GM21723 (cell line): ENCODE measurements around the gene IQCK.

ENCODE experiments used
- ATAC-seq: cut with Tn5 transposase; IDR thresholded peaks from one replicate; pipeline ENCODE4 v1.9.1; 2021; ENCODE audit warnings: mild to moderate bottlenecking, moderate library complexity; ENCODE audit not compliant: unreplicated experiment

The IQCK gene

GRCh38 chr16:19907161-19907992 lies 189.3 kb downstream of the IQCK start:
- ATAC-seq = peak; percentile 71
